ENCODE results near the gene ZFAND2B.
"Not testable (repeated sequence)": the region's sequence is repeated elsewhere in the genome, so short reads cannot be mapped to it uniquely, and the experiment has no call there.

ZFAND2B gene

DNA sequence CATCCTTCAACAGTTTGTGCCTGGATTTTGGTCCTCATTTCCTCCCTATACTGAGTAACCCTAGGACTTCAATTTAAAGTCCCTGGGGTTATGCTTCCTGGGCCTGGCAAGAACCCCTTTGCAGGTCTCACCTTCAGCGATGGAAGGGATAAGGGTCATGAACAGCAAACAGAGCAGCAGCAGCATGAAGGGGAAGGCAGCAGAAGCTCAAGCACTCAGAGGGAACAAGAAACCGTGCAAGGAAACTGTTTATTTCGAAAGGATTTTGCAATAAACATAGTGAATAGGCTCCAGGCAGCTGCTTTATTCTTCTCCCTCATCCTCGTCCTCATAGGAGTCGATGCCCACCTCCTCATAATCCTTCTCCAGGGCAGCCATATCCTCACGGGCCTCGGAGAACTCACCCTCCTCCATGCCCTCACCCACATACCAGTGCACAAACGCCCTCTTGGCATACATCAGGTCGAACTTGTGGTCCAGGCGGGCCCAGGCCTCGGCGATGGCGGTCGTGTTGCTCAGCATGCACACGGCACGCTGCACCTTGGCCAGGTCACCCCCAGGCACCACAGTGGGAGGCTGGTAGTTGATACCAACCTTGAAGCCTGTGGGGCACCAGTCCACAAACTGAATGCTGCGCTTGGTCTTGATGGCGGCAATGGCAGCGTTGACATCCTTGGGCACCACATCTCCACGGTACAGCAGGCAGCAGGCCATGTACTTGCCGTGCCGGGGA lies 43.6 kb downstream of the ZFAND2B start:
- DNase-seq (ENCODE audit: low read depth in 2 of 2, low spot score in 1 of 2), result no peak

DNA sequence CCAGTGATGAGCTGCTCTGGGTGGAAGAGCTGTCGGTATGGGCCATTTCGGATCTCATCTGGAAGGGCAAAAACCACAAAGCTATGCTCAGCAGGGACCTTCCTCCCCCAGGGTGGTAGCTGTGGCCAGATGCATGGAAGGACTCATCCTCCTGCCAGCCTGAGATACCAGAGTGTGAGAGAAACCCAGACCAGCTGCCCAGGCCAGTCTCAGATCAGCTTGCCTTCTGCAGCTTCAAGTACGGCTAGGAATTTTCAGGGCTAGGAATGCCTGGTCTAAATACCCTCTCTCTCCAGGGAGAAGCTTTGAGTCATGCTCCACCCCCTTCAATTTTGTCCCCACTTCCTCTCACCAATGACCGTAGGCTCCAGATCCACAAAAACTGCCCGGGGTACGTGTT lies 45.1 kb downstream of the ZFAND2B start:
- no peak for DNase-seq (ENCODE audit: low read depth in 2 of 2, low spot score in 1 of 2)

DNA sequence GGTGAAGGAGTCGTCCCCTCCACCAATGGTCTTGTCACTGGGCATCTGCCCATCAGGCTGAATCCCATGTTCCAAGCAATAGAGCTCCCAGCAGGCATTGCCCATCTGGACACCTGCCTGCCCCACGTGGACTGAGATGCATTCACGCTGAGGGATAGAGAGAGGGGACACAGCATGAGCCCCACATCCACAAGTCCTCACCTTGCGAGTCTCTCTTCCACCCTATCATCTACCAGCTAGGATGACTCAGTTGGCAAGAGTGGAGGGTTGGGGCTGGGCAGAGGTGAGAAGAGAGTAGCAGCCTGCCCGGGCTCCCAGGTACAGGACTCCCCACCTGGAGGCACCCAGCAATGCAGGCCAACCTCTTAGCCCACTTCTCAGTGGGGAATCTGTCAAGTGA lies 45.5 kb downstream of the ZFAND2B start:
- DNase-seq (ENCODE audit: low read depth in 2 of 2, low spot score in 1 of 2), result no peak

DNA sequence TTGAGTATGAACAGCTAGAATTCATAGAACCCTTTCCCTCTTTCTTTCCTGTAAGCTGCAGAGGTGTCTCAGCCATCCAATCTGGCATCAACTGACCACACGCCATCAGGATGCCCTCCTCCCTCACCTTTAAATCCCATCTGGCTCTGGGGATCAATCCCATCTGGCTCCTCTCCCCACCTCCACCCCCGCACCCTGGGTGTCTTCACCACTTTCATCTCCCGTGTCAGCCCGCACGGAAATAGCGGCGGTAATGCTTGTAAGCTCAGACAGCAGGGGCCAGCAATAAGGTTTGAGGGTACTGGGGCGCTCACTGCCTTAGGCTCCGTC lies 46.0 kb downstream of the ZFAND2B start:
- DNase-seq (ENCODE audit: low read depth in 2 of 2, low spot score in 1 of 2), result no peak

DNA sequence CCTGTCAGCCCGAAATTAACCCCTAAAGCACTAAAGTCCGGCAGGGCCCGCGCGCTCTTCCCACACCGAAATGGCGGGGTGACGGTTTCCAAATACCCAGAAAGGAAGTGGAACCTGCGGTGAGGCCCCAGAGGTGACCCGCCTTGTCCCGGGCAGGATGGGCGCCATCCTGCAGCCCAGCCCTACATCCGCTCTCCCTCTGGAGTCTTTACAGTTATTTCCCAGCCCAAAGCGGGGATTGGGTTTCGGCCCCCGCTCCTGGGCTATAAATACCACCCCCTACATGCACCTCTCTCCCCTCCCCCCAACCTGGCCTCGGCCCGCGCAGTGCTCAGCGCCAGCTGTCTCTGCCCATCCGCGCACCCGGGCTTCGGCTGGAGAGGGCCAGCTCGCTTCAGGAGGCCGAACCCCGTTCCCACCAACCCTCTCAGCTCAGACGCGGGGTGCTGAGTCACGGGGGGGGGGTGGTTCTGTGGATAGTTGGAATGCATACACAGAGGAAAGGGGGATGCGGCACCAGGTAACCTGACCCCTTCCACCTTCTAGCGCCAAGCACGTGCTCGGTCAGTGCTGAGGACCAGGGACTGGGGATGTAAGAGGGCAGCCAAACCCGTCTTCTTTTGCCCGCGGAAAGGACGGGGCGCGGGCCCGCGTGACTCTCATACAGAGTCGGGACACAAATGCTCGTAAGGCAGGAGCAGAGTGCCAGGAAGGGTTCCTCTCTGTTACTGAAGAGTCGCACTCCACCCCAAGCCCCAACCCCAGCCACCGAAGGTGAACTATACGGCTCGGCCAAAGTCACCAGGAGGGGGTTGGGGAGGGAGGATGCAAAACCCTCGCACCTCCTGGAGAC lies 46.5 kb downstream of the ZFAND2B start, which contains the start of gene TUBA4B:
Gene TUBA4B, plus strand, starts transcription at position 344 of the 853 bp plus-strand sequence. Its CDS starts 165 bp downstream, at position 509.
- peak in 1 of 2 donors; percentile 12 for DNase-seq (ENCODE audit: low read depth in 2 of 2, low spot score in 1 of 2)

DNA sequence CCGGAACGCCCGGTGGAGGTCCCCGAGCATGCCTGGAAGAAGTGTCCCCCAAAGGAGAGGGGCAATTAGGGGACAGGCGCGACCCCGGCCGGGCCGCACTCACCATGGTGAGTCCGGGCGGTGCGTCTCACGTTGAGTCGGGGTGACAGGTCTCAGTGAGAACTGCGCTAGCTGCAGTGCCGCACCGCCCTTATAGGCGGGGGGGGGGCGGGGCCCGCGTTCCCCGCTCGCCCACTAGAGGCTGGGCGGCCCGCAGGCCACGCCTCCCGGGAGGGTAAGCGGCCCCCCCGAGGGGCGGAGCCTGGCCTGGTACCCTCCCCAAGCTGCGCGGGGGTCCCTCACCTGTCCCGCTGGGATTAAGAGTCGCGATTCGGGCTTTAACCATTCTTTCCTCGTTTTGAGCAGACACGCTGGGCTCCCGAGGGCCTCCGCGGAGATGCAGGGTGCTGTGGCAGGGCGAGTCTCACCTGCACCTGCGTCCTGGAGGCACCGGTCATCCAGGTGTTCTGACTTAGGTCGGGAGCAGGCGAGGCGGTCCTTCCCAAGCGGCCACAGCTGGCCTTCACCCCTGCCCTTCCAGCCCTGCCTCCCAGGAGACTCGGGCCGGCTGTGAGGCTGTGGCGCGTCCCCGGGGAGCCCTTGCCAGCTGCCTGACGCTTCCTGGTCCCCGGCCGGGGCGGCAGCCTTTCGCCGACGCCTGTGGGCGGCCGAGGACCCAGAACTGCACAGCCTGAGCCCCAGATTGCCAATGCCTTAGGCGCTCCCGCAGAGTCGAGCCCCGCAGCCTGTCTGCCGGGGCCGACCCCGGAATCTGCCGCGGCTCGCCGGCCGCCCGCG lies 47.4 kb downstream of the ZFAND2B start, which contains the start of gene TUBA4A:
Gene TUBA4A, minus strand, starts transcription at position 166 of the 837 bp plus-strand sequence. Its CDS starts 60 bp downstream, at position 106.
- DNase-seq (ENCODE audit: low read depth in 2 of 2, low spot score in 1 of 2), result peak; percentile 76 to 87

DNA sequence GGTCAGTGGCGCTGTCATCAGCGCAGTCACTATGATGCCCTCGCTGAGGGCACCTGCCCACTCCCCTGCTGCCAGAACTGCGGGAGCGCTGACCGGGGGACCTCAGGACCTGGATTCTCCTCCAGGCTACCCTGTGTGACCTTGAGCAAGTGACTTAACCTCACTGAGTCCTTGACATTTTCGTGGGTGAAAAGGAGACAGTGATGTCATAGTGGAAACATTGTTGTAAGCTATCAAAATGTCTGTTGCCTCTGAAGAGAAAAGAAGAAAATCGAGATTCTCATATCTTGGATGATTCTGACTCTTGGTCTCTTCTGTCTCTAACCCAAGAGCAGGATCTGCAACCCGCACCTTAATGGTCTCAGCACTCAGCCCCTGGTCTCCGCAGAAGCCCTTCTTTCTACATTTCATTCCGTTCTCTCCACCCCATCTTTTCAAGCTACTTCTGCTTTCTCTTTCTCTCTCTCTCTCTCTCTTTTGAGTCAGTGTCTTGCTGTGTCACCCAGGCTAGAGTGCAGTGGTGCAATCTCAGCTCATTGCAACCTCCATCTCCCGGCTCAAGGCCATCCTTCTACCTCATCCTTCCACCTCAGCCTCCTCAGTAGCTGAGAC lies 48.1 kb downstream of the ZFAND2B start:
- DNase-seq (ENCODE audit: low read depth in 2 of 2, low spot score in 1 of 2), result no peak

DNA sequence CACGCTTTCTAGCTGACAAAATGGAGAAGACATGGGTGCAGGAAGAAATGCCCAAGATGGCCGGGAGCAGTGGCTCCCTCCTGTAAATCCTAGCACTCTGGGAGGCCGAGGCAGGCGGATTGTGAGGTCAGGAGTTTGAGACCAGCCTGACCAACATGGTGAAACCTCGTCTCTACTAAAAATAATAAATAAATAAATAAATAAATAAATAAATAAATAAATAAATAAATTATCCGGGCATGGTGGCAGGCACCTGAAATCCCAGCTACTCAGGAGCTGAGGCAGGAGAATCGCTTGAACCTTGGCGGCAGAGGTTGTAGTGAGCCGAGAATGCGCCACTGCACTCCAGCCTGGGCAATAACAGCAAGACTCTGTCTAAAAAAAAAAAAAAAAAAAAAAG lies 52.4 kb downstream of the ZFAND2B start:
- DNase-seq (ENCODE audit: low read depth in 2 of 2, low spot score in 1 of 2), result not testable (repeated sequence)
